GM18951 (cell line): Measurements from ENCODE around the gene ANXA5.

Experiments
- POLR2A ChIP-seq: IDR thresholded peaks from 4 replicates; pipeline ENCODE4 v1.6.1; 2011; ENCODE audit warnings: mild to moderate bottlenecking; ENCODE audit not compliant: insufficient read length, insufficient read depth; ENCODE audit errors: extremely low read depth
- in situ Hi-C: fragments of 300-500 bp; cut with MboI; formaldehyde crosslinking; loops from one replicate; pipeline ENCODE4 v1.12.0; 2022; ENCODE audit warnings: low sequenced_read_pairs, mixed read lengths, inconsistent platforms; ENCODE audit not compliant: unreplicated experiment

The ANXA5 gene

DNA sequence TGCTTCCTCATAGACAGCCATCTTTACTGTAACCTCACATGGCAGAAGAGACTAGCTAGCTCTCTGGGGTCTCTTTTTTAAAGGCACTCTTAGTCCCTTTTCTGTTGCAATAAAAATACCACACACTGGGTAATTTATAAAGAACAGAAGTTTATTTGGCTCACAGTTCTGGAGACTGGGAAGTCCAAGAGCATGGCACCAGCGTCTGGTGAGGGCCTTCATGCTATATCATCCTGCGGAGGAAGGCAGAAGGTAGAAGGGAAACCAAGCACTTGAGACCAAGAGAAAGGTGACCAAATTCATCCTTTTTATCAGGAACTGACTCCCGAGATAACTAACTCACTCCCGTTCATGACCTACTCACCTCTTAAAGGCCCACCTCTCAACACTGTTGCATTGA lies 5.4 kb upstream of the ANXA5 start:
- no peak for TF ChIP-seq POLR2A
- in situ Hi-C loops = no loop called here

DNA sequence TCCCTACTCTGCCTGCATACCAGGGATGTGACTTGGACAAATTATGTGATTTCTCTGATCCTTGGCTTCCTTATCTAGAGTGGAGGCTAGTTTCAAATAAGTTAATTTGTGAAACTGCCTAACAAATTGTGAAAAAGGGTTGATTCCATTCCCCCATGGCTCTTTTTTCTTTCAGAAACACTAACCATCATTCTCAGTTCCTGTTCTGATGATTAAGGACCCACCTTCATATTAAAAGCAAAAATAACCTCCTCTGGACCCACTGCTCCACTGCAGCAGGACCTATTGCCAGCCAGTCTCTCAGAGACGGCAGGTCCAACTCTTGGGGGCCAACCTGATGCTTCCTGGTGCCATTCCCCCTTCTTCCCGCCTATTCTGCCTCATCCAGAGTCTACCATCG lies 4.5 kb upstream of the ANXA5 start:
- TF ChIP-seq POLR2A = no peak
- in situ Hi-C loops = no loop called here

DNA sequence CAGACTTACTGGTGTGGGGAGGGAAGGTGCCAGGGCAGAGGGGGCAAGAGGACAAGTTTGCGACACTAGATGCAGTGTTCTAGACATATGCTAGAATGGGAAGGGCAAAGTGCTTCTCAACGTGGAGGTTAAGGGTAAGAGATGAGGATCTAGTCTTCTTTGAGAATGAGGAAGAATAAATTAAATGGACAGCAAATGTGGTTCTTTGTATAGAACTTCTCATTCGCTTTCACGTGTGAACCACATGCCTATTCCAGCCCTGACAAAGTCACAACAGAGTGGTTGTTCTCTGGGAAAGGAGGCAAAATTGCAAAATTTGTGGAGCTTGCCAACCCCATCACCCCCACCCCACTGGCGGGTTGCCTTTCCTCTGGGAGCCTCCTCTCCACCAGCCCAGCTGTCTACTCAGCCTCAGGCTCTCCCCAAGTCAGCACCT lies 1.5 kb upstream of the ANXA5 start:
- TF ChIP-seq POLR2A = no peak
- in situ Hi-C loops = no loop called here

DNA sequence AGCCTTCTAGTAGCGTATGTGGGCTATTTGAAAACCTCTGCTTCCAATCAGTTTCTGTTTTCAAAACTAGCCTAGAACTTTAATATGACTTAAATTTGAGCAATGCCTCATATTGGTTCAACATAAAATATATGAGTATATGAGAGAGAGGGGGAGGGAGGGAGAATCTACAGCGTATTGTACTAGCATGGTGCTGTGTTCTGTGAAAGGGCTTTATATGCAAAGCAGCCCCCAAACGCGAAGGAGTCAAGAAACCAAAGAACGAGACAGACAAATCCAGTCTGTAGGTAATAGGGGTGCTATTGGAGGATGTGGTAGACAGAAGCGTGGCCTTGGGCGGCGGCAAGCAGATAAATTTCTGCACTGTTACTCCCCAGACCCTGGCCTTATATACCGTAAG lies 784 bp upstream of the ANXA5 start:
- no peak for TF ChIP-seq POLR2A
- in situ Hi-C loops = no loop called here

DNA sequence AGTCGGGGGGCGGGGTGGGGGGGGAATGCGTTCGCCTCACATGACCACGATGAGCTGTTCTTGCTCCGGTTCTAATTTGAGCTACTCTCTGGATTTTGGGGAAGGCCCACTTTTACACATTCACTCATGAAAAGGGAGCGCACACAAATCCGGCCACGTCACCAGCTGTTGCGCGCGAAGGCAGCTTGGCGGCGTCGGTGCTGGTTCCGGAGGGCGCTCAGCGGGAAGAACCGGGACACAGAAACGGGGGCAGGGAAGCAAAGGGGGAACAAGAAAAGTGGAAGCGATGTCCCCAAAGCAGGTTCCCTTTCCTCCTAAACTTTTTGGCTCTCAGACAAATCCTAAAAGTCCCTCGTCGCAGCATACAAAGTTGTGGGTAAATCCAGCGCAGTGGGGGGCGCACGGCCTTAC lies 605 bp downstream of the ANXA5 start:
- no peak for TF ChIP-seq POLR2A
- in situ Hi-C loops = no loop called here

DNA sequence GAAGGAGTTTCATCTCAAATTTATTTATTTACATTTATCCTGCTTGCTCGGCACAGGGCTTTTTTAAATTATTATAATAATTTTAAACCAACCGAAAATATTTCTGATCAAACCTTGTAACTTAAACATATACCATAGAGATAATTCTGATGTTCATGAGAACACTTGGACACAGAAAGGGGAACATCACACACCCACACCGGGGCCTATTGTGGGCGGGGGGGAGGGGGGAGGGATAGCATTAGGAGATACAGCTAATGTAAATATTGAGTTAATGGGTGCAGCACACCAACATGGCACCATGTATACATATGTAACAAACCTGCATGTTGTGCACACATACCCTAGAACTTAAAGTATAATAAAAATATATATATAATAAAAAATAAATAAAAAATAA lies 2.9 kb downstream of the ANXA5 start:
- in situ Hi-C loops = no loop called here
- no peak for TF ChIP-seq POLR2A

DNA sequence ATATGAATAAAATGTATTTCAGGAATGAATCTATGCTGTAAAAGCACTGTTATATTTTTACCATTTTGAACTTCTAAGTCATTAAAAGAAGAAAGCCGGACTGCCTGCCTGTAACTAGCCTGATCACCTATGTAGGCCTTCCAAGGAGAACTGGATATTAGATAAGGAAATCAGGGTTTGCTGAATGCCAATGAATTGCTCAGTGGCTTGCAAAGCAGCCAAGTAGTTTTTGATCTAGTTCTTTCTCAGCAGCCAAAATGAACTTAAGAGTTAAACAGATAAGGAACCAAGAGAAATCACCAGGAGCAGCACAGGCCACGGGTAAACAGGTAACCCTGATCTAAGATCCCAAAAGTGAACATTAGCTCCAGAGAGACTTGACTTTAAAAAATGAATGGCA lies 3.3 kb downstream of the ANXA5 start:
- in situ Hi-C loops = no loop called here
- no peak for TF ChIP-seq POLR2A

DNA sequence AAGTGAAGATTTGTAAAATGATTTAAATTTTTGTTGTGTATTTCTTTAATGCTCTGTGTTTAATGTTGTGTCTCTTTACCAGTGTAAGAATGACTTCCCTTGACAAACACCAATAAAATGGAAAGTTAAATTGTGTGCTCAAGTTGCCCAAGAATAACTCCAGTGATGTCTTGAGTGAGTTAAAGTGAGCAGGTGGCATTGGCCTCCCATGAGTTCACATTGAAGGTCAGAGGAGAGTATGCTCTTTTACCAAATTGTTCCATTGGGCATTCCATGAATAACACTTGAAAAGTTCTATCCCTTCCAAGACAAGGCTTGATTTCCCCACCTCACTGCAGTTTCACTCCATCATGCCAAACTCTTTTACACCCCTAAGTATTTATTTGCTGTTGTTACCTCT lies 4.5 kb downstream of the ANXA5 start:
- in situ Hi-C loops = no loop called here
- no peak for TF ChIP-seq POLR2A

DNA sequence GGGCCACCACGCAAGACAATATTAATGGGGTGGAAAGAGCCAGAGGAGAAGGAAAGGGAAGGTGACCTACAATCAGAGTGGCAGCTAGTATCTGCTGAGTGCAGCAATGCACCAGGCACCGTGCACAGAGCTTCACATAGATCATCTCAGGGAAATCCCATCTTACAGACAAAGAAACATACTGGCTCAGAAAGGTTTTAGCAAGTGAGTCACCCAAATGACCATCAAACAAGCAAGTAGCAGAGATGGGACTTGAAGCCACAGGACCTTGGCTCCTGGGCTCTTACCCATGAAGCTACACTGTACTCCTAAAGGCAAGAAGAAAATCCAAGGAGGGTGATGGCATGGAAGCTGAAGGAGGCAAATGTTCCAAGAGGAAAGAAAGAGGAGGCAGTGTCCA lies 6.8 kb downstream of the ANXA5 start:
- in situ Hi-C loops = no loop called here

DNA sequence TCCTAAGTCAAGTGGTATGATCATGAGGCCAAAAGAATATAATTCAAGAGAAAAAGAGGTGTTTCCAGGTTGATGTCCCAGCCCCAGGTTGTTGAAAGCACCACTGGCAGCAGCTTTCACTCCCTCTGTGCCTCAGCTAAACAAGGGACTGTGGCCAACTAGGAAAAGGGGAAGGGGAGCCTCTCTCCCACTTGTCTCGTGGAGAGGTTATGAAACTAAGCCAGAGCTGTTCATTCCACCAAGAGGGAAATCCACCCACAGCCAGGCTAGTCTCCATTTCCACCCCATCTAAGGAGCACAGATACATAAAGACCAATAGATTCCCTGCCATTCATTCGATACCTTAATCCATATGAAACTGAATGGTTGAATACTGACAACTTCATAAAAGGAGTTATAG lies 8.1 kb downstream of the ANXA5 start:
- in situ Hi-C loops = no loop called here
- no peak for TF ChIP-seq POLR2A

More for the DNA sequence above, 6.8 kb downstream of the ANXA5 start:
- TF ChIP-seq POLR2A = no peak

DNA sequence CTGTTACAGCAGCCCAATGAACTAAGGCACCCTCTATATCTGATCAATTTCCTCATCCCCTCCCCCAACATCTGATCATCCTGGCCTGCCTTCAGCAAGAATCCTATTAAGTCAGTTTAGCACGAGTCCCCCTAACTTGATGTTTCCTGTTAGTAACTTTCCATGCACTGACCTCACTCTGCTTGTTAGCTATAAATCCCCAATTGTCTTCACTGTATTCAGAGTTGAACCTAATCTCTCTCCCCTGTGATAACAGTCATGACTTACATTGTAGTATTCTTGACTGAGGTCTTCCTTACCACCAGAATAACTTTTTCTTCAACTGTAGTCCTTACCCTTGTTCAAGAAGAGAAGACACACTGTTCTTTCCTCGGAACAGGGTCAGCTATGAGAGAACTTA lies 8.5 kb downstream of the ANXA5 start:
- in situ Hi-C loops = no loop called here
- no peak for TF ChIP-seq POLR2A

DNA sequence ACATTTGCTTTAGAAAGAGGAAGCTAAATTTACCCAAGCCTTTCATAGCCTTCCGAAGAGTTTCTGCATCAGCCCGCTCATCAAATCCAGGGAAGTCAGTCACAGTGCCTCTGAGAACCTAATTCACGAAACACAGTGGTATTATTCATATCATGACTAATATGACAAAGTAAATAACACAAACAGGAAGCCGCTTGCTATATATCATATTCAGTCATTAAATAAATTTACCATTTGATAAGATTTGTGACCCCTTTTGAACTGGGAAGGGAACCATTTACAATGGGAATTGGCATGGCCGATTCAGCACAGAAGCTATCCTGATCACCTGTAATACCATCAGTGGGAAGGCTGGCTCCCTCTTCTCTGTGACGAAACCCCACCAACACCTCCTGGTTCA lies 10.5 kb downstream of the ANXA5 start:
- in situ Hi-C loops = no loop called here
- TF ChIP-seq POLR2A = no peak

DNA sequence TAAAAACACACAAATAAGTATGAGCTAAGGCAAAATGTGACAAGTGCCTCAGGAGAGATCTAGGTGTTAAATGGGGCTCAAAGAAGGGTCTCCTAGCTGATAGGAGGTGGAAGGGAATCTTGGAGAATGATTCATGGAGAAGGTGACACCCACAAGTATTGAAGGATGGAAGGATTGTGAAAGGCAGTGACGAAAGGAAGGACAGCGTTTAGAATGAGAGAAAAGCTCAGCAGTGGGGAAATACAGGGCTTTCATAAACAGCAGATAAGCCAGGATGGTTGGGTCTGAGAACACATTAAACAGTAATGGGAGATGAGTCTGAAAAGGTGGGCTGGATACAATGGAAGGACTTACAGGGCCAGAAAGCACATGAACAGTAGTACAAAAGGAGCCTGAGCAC lies 11.5 kb downstream of the ANXA5 start:
- in situ Hi-C loops = no loop called here
- no peak for TF ChIP-seq POLR2A

DNA sequence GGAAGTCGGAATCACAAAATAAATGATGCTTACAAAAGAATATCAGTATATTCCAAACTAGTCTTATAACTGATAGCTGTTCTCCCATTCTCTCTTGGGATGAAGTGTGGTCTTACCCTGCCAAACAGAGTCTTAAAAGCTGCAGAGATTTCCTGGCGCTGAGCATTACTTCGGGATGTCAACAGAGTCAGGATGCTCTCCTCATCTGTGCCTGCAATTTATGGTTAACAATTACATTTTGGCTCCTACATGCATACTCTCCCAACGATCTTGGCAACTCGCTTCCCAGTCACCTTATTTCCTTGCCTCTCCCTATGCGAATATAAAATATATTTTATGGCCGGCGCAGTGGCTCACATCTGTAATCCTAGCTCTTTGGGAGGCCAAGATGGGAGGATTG lies 12.2 kb downstream of the ANXA5 start:
- no peak for TF ChIP-seq POLR2A
- in situ Hi-C loops = no loop called here

DNA sequence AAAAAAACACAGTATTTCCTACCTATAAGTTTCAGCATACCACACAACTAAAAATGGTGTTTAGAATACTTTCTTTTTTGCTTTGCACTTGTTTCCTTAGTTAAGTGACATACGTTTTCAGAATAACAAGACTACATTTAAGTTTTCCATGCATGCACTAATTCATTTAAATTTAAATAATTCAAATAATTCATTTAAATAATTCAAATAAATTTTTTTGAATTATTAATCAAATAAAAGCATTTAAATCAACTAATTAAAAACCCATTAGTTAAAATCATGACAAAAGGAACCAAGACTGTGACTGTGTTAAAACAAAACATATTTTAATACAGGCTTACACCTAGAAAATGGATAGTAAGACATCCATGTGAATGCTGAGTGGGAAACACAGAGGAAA lies 12.8 kb downstream of the ANXA5 start:
- in situ Hi-C loops = no loop called here
- no peak for TF ChIP-seq POLR2A
